ENCODE results near the gene AACS. TPM values are rescaled to one million over a fixed set of nuclear protein-coding genes. Genes with fewer than 3 reads are reported as not detected.

The AACS gene
- total RNA-seq, 1 donor from 2014 or later, result 31.3 TPM

- H3K27ac ChIP-seq, result no peak overlapping the region
- no peak for ATAC-seq
- no peak for DNase-seq
- TF ChIP-seq, protein P1, sequence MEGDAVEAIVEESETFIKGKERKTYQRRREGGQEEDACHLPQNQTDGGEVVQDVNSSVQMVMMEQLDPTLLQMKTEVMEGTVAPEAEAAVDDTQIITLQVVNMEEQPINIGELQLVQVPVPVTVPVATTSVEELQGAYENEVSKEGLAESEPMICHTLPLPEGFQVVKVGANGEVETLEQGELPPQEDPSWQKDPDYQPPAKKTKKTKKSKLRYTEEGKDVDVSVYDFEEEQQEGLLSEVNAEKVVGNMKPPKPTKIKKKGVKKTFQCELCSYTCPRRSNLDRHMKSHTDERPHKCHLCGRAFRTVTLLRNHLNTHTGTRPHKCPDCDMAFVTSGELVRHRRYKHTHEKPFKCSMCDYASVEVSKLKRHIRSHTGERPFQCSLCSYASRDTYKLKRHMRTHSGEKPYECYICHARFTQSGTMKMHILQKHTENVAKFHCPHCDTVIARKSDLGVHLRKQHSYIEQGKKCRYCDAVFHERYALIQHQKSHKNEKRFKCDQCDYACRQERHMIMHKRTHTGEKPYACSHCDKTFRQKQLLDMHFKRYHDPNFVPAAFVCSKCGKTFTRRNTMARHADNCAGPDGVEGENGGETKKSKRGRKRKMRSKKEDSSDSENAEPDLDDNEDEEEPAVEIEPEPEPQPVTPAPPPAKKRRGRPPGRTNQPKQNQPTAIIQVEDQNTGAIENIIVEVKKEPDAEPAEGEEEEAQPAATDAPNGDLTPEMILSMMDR (IDR thresholded peaks at IDR 0.05), result no peak
- no peaks in the 10 kb centered on the region for H3K9me3 ChIP-seq
- no peaks in the 10 kb centered on the region for H3K36me3 ChIP-seq
- H3K4me3 ChIP-seq, result no peak overlapping the region
- intact Hi-C loops (cut with DNase I), result loop anchor here (10.0 kb wide), 1 partner anchor 1695 kb away; no protein-coding TSS in a partner anchor
- peaks cover 4% of the 10 kb centered on the region for H3K4me1 ChIP-seq
- H3K27me3 ChIP-seq, result peaks cover 22% of the 10 kb centered on the region
Observed at GRCh38 chr12:125180144-125180543, 114.9 kb downstream of the AACS start.

GRCh38 chr12:125181107-125181506 lies 115.9 kb downstream of the AACS start:
- Histone ChIP-seq H3K4me3 (no peak overlapping the region), H3K27ac (no peak overlapping the region), H3K9me3 (no peaks in the 10 kb centered on the region), H3K27me3 (peaks cover 19% of the 10 kb centered on the region), H3K4me1 (peaks cover 4% of the 10 kb centered on the region), H3K36me3 (no peaks in the 10 kb centered on the region)
- intact Hi-C loops (cut with DNase I), result loop anchor here (10.0 kb wide), 1 partner anchor 1694 kb away; no protein-coding TSS in a partner anchor
- ATAC-seq (no peak), DNase-seq (no peak)
- TF ChIP-seq, protein P1 (IDR thresholded peaks at IDR 0.05), result no peak

DNA sequence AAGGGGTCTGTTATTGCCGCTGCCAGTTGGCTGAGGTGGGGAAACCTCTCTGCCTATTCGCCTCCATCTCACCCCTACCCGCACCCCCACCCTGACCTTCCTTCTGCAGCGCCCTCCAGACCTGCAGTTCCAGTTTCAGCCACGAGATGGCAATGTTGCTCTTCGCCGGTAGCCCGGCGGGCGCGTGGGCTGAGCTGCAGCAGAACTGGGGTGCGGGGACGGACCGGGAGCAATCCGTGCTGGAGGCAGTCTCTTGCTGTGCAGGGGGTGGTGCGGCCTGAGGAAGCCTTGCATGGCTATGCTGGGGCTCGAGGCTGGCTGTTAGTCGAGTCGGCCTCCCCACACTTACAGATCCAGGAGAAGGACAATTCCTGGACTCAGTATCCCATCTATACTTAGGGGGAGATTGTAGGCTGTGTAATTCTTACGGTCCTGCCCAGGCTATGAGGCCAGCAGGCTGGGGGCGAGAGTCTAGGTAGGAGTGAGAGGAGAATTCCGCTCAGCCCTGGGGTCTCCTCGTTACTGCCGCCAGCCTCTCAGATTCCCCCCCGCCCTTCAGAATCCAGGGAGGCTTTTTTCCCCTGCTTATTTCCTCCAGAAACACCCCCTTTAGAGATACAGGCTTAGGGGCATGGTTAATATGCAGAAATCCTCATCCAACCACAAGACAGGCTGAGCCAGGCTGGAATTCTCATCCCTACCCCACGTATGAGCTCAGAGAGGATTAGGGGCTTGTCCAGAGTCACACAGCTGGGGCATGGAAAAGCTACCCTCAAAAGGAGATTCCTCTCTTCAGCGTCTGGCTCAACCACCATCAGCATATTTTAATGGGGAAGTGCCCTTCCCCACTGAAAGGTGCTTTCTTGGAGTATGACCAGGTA lies 118.2 kb downstream of the AACS start:
- no peak overlapping the region for H3K27ac ChIP-seq
- intact Hi-C loops (cut with DNase I), result loop anchor here (10.0 kb wide), 1 partner anchor 1691 kb away; no protein-coding TSS in a partner anchor
- H3K36me3 ChIP-seq, result no peaks in the 10 kb centered on the region
- H3K4me3 ChIP-seq, result no peak overlapping the region
- TF ChIP-seq, protein P1 (IDR thresholded peaks at IDR 0.05), result peak; percentile 100
- peaks cover 16% of the 10 kb centered on the region for H3K4me1 ChIP-seq
- ATAC-seq (peak; percentile 89), DNase-seq (peak; percentile 86)
- H3K9me3 ChIP-seq, result no peaks in the 10 kb centered on the region
- H3K27me3 ChIP-seq, result peaks cover 37% of the 10 kb centered on the region

GRCh38 chr12:125184213-125184967 lies 119.2 kb downstream of the AACS start:
- H3K36me3 ChIP-seq, result no peaks in the 10 kb centered on the region
- H3K4me1 ChIP-seq, result peaks cover 16% of the 10 kb centered on the region
- no peak overlapping the region for H3K4me3 ChIP-seq
- peaks cover 46% of the 10 kb centered on the region for H3K27me3 ChIP-seq
- no peak overlapping the region for H3K27ac ChIP-seq
- TF ChIP-seq, protein P1 (IDR thresholded peaks at IDR 0.05), result no peak
- H3K9me3 ChIP-seq, result no peaks in the 10 kb centered on the region
- intact Hi-C loops (cut with DNase I), result loop anchor here (10.0 kb wide), 1 partner anchor 1690 kb away; no protein-coding TSS in a partner anchor
- DNase-seq, result no peak
- no peak for ATAC-seq

DNA sequence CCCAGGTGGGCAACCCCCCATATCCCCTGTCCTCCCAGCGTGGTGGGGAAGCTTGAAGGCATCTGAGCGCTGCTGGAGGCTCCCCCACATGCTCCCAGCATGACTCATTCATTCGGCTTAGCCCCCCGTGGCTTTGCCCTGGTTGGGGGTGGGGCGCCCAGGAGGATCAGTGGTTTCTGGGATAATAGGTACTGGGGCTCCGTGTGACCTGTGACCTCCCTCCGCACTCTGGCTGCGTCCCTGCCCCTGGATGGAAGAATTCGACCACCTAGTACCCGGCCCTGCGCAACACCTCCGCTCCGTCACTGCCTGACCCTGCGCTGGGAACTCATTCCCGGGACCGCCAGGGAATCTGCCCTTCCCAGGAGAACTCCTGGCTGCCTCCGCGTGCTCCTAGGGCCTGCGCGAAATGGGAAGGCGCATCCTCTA lies 120.1 kb downstream of the AACS start:
- Histone ChIP-seq H3K4me3 (no peak overlapping the region), H3K4me1 (peaks cover 16% of the 10 kb centered on the region), H3K27ac (no peak overlapping the region), H3K27me3 (peaks cover 54% of the 10 kb centered on the region), H3K36me3 (no peaks in the 10 kb centered on the region), H3K9me3 (no peaks in the 10 kb centered on the region)
- intact Hi-C loops (cut with DNase I), result loop anchor here (10.0 kb wide), 1 partner anchor 1689 kb away; no protein-coding TSS in a partner anchor
- TF ChIP-seq, protein P1 (IDR thresholded peaks at IDR 0.05), result no peak
- DNase-seq (no peak), ATAC-seq (no peak)
